DMS53 (cell line): ENCODE data around the gene PPT2.
"Not testable (repeated sequence)": the region's sequence is repeated elsewhere in the genome, so short reads cannot be mapped to it uniquely, and the experiment has no call there.

Experiments used
- DNase-seq: peaks from one replicate; lab custom pipeline; 2025; lab: John Stamatoyannopoulos, UW

The PPT2 gene

DNA sequence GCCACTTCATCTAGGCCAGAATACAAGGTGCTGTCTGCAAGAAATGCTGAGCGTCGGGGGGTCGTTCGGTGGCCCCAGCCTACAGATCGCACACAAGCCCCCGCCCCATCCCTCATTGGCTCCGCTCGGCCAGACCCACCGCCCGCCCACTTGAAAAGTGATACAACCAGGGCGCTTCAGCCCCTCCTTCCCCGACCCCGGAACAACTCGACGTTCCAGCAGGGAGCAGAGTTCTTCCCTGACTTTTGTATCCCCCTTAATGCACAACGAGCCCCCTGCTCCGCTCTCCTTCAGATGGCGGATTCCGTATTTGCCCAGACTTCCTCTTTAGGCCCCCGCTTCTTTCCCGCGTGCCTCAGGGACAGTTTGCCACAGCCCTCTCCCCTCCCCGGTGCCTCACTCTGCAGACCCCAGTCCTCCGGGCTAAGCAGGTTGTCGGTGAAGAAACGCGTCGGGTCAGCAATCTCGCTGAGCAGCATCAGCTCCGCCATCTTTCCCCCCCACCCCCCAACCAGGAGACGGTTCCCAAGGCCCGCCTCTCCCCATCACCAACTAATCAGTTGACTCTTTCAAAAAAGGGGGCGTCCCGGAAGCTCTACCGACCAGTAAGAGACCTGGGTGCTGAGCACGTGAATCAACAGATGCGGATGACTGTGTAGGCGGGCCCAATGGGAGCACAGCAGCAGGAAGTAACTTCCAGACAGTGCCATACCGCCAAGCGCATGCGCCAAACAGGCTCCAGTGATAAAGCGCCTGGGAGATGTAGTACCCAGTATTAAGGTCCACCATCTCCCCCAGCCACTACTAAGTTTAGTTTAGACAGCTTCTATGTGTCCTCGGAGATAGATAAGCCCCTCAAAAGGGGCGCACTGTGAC, 26.0 kb upstream of the PPT2 start, which contains the start of gene ATF6B:
Gene ATF6B (minus strand): TSS at position 530 of the 876 bp plus-strand sequence. CDS start 39 bp downstream, at position 491.
- peak; percentile 99 for DNase-seq

DNA sequence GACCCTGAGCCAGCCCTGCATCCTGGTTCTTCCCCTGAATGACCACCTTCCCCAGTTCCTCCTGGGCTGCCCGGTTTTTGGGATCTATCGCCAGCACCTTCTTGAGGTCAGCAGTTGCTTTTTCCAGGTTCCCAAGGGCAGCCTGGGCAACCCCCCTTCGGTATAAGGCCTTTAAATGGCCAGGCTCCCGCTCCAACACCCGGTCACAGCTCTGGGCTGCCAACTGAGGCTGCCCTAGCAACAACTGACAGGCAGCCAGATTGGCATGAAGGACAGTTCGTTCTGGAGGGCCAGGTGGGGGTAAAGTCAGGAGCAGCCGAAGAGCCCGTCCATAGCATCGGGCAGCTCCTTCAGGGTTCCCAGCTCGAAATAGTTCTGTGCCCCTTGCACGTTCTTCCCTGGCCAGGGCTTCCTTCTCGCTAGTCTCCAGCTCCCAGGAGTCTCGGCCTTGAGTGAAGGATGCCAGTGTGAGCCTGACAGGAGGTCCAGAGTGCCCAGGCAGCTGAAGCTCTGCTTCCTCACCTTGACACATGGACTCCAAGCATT, 25.1 kb upstream of the PPT2 start:
- DNase-seq = no peak

DNA sequence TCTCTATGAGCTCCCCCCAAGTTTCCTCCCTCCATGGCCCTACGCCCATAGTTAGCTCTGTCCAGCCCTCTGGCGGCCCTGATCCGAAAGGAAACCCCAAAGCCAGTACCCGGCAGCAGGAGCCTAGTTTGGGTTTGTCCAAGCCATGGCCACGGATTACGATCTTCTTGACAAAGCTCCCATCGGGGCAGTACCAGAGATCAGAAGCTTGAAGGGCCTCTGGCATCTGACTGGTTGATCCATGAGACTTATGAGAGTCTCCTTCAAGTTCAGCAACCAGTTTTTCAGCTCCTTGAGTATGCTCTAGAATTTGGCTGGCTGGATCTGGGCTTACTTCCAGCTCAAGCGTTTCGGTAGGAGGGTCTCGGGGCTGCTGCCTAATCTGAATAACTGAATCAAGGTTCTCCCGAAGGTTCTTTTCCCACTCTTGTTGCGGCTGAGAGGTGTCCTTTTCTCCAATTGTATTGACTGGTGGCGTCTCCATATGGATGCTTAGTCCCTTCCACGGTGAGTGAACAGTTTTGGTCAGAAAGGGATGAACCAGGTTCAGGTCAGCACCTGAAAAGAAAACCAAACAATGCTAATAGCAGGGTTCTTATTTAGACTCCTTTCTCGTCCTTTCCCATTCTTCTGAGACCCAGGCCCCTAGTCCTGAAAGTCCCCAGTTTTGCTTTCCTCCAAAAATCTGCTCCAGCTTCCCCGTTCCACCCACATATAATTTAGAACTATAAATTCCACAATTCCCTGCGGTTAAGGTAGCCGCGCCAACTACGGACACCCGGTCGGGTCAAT, 24.4 kb upstream of the PPT2 start:
- DNase-seq = peak; percentile 41

- no peak for DNase-seq
These were observed 22.4 kb upstream of the PPT2 start for GRCh38 chr6:32131439-32131948.

GRCh38 chr6:32132110-32132509, 21.8 kb upstream of the PPT2 start:
- DNase-seq = peak; percentile 27

DNA sequence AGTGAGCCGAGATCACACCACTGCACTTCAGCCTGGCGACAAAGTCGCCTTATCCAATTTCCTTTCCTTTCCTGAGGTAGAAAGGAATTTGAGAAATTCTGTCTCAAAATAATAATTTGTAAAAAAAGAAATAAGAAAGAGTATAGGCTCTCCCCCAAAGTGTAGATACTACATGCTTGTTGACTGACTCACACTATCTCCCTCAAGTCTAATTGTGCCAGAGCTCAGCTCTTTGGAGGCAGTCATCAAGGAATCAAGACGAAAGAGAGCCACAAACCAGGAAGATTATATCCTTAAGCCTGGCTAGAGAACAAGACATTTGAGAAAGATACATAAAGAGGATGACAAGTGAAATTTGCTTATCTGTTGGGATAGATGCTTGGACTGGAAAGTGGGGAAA, 20.2 kb upstream of the PPT2 start:
- no peak for DNase-seq

DNA sequence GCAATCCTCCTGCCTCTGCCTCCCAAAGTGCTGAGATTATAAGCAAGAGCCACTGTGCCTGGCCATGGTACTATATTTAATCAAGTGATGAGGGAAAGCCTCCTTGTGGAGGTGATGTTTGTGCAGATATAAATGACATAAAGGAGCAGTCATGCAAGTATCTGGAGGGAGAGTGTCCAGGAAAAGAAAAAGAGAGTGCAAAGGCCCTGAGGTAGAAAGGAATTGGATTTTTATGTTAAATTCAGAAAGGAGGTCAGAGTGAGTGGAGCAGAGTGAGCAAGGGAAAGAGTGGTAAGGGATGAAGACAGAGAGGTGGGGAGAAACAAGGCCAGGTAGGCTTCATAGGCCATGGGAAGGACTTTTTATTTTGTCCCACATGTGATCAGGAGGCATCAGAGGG, 16.5 kb upstream of the PPT2 start:
- DNase-seq = no peak

- no peak for DNase-seq
These were observed 14.4 kb upstream of the PPT2 start for GRCh38 chr6:32139590-32139989.

GRCh38 chr6:32140420-32141046, 13.4 kb upstream of the PPT2 start:
- DNase-seq = no peak

GRCh38 chr6:32144238-32144637, 9.7 kb upstream of the PPT2 start:
- DNase-seq = not testable (repeated sequence)

- DNase-seq = no peak
These were observed 7.7 kb upstream of the PPT2 start for GRCh38 chr6:32146287-32146686.

GRCh38 chr6:32146687-32147086, 7.3 kb upstream of the PPT2 start:
- no peak for DNase-seq

GRCh38 chr6:32147401-32148132, 6.4 kb upstream of the PPT2 start:
- DNase-seq = no peak

DNA sequence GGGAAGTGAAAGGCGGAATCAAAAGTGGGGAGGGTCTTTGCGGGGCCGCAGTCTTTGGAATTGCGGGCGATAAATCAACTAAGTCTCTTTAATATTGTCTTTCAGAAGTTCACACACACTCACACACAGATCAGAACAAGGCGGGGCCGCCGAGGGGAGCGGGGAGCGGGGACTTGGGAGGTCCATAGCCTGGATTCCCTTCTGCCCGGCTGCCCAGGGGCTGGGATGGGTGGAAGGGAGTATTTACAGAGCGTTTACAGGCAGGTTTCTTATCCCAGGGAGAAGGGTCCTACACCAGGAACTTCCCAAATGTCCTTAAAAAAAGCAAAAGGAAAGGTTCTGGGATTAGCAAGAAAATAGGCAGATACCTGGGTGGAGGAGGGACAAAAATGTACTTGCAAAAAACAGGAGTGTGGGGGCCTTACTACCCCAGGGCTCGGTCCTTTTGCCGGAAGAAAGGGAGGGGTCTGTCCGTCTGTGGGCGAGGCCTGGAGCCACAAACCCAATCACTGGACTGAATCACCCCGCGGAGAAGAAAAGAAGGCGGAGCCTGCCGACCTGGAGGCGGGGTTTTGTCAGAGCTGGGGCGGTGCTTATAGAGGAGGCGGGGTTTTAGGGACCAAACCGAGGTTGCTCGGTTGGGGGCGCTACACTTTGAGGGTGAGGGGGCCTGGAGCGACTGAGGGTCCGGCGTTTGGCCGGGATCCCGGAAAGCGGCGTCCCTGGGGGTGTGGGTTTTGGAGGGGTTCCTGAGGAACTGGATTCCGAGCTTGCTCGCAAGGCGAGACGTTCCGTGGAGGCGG, 5.5 kb upstream of the PPT2 start:
- no peak for DNase-seq

DNA sequence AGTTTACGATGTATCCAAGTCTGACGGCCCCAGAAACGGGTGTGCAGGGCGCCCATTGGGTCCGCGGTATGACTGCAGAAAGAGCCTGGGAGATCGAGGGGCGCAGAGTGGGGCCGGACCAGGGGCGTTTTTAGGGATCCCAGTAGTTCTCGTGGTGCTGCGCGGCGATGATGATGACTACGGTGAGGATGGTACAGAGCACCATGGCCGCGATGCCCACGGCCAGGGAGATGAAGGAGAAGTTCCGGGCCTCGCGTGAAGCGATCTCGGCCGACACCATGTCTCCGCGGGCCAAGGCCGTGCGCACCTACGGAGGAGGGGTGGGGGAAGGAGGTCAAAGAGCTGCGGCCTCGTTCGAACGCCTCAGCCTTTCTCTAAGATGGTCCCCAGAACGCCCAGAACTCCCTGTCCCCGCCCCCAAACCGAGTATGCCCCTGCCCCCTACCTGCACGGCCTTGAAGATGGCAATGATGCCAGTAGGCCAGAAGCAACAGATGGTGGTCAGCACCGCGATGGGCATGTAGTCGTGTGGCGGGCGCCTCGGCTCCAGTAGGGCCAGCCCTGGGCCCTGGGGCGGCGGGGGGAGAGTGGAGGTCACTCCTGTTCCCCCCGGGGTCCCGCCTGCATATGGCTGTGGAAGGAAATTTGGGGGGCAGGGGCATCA, 4.7 kb upstream of the PPT2 start:
- no peak for DNase-seq

DNA sequence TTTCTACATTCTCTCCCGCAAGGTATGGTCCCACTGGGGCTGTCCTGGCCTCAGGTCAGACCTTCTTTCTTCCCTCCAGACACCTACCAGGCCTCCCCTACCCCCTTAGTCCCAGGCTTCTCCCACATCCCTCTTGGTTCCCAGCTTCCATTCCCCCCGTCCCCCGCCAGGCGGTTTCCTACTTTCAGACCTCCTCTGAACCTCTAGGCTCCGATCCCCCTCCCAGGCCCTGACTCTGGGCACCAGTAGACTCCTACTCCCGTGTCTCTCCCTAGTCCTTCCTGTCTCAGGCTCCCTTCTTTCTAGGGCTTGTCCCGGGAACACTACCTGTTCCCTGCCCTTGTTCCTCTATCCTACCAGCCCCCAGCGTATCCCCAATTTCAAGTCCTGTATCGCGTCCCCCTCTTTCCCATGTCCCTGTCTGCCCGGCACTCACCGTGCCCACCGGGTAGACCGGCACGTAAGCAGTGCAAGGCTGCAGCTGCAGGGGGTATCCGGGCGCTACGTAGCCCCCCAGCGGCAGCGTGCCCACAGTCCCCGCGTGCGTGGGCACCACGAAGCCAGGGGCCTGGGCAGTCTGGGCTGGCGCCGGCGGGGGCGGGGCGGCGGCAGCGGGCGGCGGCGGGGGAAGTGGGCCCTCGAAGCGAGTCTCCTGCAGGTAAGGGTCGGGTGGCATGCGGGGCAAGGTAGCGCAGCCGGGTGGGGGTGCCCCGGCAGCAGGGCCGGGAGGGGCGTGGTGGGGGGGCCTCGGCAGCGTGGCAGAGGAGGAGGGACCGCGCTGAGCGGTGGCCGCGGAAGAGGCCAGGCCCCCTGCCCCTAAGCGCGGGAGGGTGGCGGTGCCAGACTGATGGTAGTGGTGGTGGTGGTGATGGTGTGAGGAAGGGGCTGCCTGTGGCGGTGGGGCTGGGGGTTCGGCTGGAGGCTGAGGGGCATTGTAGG, 3.7 kb upstream of the PPT2 start:
- DNase-seq = no peak

DNA sequence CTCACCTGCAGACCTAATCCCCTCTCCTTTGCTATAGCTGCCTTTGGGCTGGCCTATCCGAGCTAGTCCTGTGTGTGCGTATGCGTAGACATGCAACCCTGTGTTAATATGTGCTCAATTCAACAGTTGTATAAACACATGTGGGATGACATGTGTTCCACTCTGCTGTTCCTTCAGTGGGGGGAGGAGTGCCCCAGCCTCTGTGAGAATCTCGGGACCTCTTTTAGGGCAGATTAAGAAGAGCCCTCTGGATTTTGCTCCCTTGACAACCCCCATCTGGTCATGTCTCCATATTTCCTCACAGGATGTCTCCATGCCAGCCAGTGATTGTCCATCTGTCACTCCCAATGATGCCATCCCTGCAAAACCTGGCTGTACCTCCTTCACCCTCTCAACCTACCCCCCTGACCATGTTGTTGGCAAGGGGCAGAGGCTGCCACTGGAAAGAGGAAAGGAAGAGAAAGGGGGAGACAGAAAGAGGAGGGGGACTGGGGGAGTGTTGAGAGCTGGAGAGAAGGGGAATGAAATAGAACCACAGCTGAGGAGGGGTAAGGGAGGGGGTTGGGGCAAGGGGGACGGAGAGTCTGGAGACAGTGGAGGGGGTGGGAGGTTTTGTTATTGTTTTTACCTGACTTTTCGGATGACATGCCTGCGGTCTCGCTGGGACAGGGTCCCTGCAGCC, 2.6 kb upstream of the PPT2 start:
- DNase-seq = no peak
